Spleen (tissue), 11 donors: Measurements from ENCODE around the gene CORIN. TPM values are rescaled to one million over a fixed set of nuclear protein-coding genes. Genes with fewer than 3 reads are reported as not detected.

ENCODE experiments used
- DNase-seq: peaks from one replicate; pipeline ENCODE4 v3.0.0-alpha.2; 2020
- H3K27ac ChIP-seq, 8 donors: fragments of 200-600 bp; sonication (generic) in 7 of 8; 1 replicate in 4 of 8; 2 replicates in 4 of 8; pipeline versions ENCODE4 v1.5.0 to v1.8.0; 2016 to 2021; ENCODE audit warnings: inconsistent platforms in 4 of 8, mild to moderate bottlenecking in 4 of 8, moderate library complexity in 1 of 8
- H3K27me3 ChIP-seq, 7 donors: fragments of 200-600 bp; sonication (generic) in 6 of 7; replicated peaks in 1 of 7; 1 replicate in 4 of 7; 2 replicates in 3 of 7; pipeline versions ENCODE4 v1.5.0 to v1.8.0; 2016 to 2021; ENCODE audit warnings: inconsistent platforms in 3 of 7, mild to moderate bottlenecking in 1 of 7
- H3K36me3 ChIP-seq, 6 donors: fragments of 200-600 bp; sonication (generic) in 5 of 6; 1 replicate in 4 of 6; 2 replicates in 2 of 6; pipeline versions ENCODE4 v1.5.0 to v1.8.0; 2016 to 2021; ENCODE audit warnings: inconsistent platforms in 2 of 6
- H3K4me1 ChIP-seq, 6 donors: fragments of 200-600 bp; sonication (generic) in 5 of 6; 1 replicate in 3 of 6; 2 replicates in 3 of 6; pipeline versions ENCODE4 v1.5.0 to v1.8.0; 2016 to 2021; ENCODE audit warnings: inconsistent platforms in 3 of 6
- H3K4me3 ChIP-seq, 8 donors: fragments of 200-600 bp; sonication (generic) in 7 of 8; 1 replicate in 4 of 8; 2 replicates in 4 of 8; pipeline versions ENCODE4 v1.5.0 to v1.8.0; 2016 to 2021; ENCODE audit warnings: inconsistent platforms in 4 of 8, mild to moderate bottlenecking in 4 of 8, moderate library complexity in 2 of 8
- H3K9me3 ChIP-seq, 8 donors: fragments of 200-600 bp; sonication (generic) in 7 of 8; 1 replicate in 4 of 8; 2 replicates in 4 of 8; pipeline versions ENCODE4 v1.5.0 to v1.8.0; 2016 to 2021; ENCODE audit warnings: inconsistent platforms in 4 of 8
- CTCF ChIP-seq, 11 experiments: fragments of 200-600 bp in 7 of 11; fragments of 450-650 bp in 4 of 11; sonication (generic) in 4 of 11; IDR thresholded peaks in 8 of 11; conservative IDR thresholded peaks in 3 of 11; 1 replicate in 7 of 11; 2 replicates in 4 of 11; pipeline versions ENCODE4 v1.4.0 to v1.8.0; 2016 to 2021; ENCODE audit warnings: antibody characterized with exemption in 11 of 11, inconsistent platforms in 4 of 11, mild to moderate bottlenecking in 1 of 11
- POLR2A ChIP-seq, 3 donors: fragments of 450-650 bp; IDR thresholded peaks; one replicate each; pipeline ENCODE4 v1.5.1; 2017; ENCODE audit warnings: antibody characterized with exemption in 3 of 3, mild to moderate bottlenecking in 1 of 3
- POLR2AphosphoS5 ChIP-seq, 3 donors: sonication (generic); formaldehyde crosslinking; IDR thresholded peaks; one replicate each; pipeline ENCODE4 v1.5.1; 2017; ENCODE audit warnings: antibody characterized with exemption in 3 of 3
- WGBS, 5 donors: extraction: QIAGEN DNeasy Blood & Tissue Kit in 3 of 5; methylation state at CpG; one replicate each; pipeline versions ENCODE4 v1.1.5 to v1.1.7; 2013 to 2018; 5-methylcytosine and 5-hydroxymethylcytosine counted together
- intact Hi-C: fragments of 100-400 bp; cut with DNase I; formaldehyde crosslinking; loops from one replicate; pipeline ENCODE4 v1.15.0; 2023; ENCODE audit warnings: low total_unique reads
- polyA plus RNA-seq, 3 donors: library from polyadenylated mRNA; stranded (reverse); fragments of 200-250 nt; gene quantifications; one replicate each; pipeline ENCODE4 v1.2.1, GENCODE V29; 2013
- total RNA-seq, 7 donors: library from RNA; depleted of rRNA in 3 of 7; stranded (reverse); fragments of >200 nt in 3 of 7; fragmentation: NEBNext Ultra II Directional in 4 of 7; extraction: Animal tissue kit (Norgen Biotek cat#: 25700) in 4 of 7; gene quantifications; one replicate each; pipeline versions ENCODE4 v1.1.0 to v1.2.1, GENCODE V29; 2016 to 2021
- donor health status: healthy with polysubstance abuse.
- donor health status: DM: no; HTN: no; CAD: no; lungs with moderate emphysema.
- donor health status: DM: no; HTN: no; CAD: no.
- donor health status: Bipolar disorder and iron deficiency.
- donor health status: healthy.
- donor health status: DM: no; HTN: no; CAD: no.
- donor health status: DM: yes; HTN: yes; CAD: no.

The CORIN gene
- total and polyA plus RNA-seq, 10 donors, result 0.23 to 12.3 (median 0.85) TPM

DNA sequence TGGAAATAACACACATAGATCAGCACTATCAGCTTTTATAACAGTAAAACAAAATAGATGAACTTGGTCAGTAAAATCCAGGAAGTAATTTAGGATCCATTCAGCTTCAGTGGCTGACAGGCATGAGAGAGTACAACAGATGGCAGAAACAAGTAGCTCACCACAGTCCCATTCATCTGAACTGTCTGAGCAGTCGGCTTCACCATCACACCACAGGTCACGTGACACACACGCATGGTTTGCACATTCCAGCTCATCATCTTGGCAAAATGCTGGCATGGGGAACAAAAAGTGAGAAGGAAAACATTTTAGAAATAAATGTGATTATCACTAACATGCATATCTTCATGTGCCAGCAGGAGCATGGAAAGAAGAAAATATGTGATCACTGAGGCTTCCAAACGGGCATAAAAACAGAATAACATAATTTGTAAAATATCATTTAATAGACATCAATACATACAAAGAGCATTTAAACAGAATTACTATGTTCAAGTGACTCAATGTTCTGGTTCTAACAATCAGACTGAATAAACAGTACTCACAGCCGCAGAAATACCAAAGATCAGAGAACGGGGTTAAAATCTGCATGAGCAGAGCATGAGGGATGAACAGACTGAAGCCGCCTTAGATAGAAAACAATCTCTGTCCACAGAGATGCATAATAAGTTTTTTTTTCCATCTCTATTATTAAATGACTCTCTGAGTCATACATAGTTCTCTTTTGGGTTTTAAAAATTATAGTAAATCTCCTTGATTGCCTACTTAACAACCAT lies 194.7 kb downstream of the CORIN start:
- no peak overlapping the region for H3K4me3 ChIP-seq

GRCh38 chr4:47642191-47642830 lies 195.6 kb downstream of the CORIN start:
- Histone ChIP-seq H3K4me1 (no peaks in the 10 kb centered on the region), H3K9me3 (peaks cover 0 to 11% (median 1%) of the 10 kb centered on the region in 8 donors), H3K4me3 (no peak overlapping the region), H3K36me3 (no peaks in the 10 kb centered on the region), H3K27me3 (no peaks in the 10 kb centered on the region), H3K27ac (no peak overlapping the region)
- TF ChIP-seq POLR2A (IDR thresholded peaks at IDR 0.05) (no peak), CTCF (IDR thresholded peaks at IDR 0.05 in 8 of 11, conservative IDR thresholded peaks at IDR 0.05 in 3 of 11) (no peak), POLR2AphosphoS5 (IDR thresholded peaks at IDR 0.05) (no peak)
- WGBS, 5 donors, result 79 to 85% (median 82%) methylated on average over 6 of the region's 6 CpGs
- no peak for DNase-seq
- intact Hi-C loops, result no loop called here

More for the DNA sequence above, 194.7 kb downstream of the CORIN start:
- no peak for DNase-seq
- Histone ChIP-seq H3K9me3 (peaks cover 0 to 2% (median 0%) of the 10 kb centered on the region in 8 donors), H3K27me3 (no peaks in the 10 kb centered on the region), H3K4me1 (no peaks in the 10 kb centered on the region), H3K27ac (peak overlapping the region in 1 of 8 donors; percentile 13), H3K36me3 (no peaks in the 10 kb centered on the region)
- intact Hi-C loops, result no loop called here
- TF ChIP-seq POLR2AphosphoS5 (IDR thresholded peaks at IDR 0.05), result no peak
- no peak for TF ChIP-seq CTCF (IDR thresholded peaks at IDR 0.05 in 8 of 11, conservative IDR thresholded peaks at IDR 0.05 in 3 of 11)
- TF ChIP-seq POLR2A (IDR thresholded peaks at IDR 0.05), result no peak
- WGBS, 5 donors, result 54 to 80% (median 73%) methylated on average over 7 of the region's 7 CpGs

DNA sequence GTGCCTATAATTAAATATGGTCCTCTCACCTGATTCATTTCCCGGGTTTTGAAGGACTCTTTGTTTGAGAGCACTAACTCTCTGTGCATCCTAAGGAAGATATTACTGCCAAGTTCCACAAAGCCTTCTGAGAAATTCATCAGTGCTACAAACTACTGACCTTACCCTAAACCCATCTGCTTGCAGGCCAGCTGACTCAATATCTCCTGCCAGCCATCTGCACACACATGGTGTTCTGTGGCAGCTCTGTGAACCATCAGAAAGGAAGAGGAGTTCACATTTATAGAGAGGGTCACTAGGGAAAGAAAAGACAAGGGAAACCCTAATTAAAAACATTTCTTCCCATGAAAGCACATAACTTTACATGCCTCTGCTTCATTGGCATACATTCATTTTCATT lies 196.1 kb downstream of the CORIN start:
- intact Hi-C loops, result no loop called here
- 76 to 95% (median 85%) methylated on average over 1 of the region's 1 CpG for WGBS, 5 donors
- H3K27ac ChIP-seq, result no peak overlapping the region
- H3K9me3 ChIP-seq, result peaks cover 0 to 16% (median 3%) of the 10 kb centered on the region in 8 donors
- H3K4me3 ChIP-seq, result no peak overlapping the region
- no peaks in the 10 kb centered on the region for H3K27me3 ChIP-seq
- DNase-seq, result no peak
- no peaks in the 10 kb centered on the region for H3K36me3 ChIP-seq
- H3K4me1 ChIP-seq, result no peaks in the 10 kb centered on the region
- TF ChIP-seq POLR2A (IDR thresholded peaks at IDR 0.05) (no peak), CTCF (IDR thresholded peaks at IDR 0.05 in 8 of 11, conservative IDR thresholded peaks at IDR 0.05 in 3 of 11) (no peak), POLR2AphosphoS5 (IDR thresholded peaks at IDR 0.05) (no peak)

- Histone ChIP-seq H3K9me3 (peaks cover 0 to 21% (median 3%) of the 10 kb centered on the region in 8 donors), H3K36me3 (no peaks in the 10 kb centered on the region), H3K27me3 (no peaks in the 10 kb centered on the region), H3K4me1 (no peaks in the 10 kb centered on the region), H3K4me3 (no peak overlapping the region), H3K27ac (no peak overlapping the region)
- TF ChIP-seq POLR2AphosphoS5 (IDR thresholded peaks at IDR 0.05), result no peak
- no peak for DNase-seq
- intact Hi-C loops, result no loop called here
Measured at GRCh38 chr4:47640911-47641310, 197.0 kb downstream of the CORIN start.
